ENCODE measurements around the gene BICD1.

DNA sequence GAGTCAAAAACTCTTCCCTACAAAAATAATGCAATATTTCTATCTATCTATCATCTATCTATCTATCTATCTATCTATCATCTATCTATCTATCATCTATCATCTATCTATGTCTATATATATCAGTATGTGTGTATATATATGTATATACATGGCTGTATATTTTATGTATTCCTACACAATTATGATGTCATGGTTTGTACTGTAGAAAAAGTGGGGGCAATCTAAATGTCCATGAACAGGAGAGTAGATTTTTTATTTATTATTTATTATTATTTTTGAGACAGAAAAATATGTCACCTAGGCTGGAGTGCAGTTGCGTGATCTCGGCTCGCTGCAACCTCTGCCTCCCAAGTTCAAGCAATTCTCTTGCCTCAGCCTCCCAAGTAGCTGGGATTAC is 45.6 kb upstream of the BICD1 start:
- TF ChIP-seq, protein P1, sequence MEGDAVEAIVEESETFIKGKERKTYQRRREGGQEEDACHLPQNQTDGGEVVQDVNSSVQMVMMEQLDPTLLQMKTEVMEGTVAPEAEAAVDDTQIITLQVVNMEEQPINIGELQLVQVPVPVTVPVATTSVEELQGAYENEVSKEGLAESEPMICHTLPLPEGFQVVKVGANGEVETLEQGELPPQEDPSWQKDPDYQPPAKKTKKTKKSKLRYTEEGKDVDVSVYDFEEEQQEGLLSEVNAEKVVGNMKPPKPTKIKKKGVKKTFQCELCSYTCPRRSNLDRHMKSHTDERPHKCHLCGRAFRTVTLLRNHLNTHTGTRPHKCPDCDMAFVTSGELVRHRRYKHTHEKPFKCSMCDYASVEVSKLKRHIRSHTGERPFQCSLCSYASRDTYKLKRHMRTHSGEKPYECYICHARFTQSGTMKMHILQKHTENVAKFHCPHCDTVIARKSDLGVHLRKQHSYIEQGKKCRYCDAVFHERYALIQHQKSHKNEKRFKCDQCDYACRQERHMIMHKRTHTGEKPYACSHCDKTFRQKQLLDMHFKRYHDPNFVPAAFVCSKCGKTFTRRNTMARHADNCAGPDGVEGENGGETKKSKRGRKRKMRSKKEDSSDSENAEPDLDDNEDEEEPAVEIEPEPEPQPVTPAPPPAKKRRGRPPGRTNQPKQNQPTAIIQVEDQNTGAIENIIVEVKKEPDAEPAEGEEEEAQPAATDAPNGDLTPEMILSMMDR (IDR thresholded peaks at IDR 0.05; ENCODE audit: low read depth, low read length, missing input control), result no peak
- TF ChIP-seq JUND (IDR thresholded peaks at IDR 0.05) (no peak), SP1 (IDR thresholded peaks at IDR 0.05) (no peak), RAD21 (IDR thresholded peaks at IDR 0.05) (no peak), YY1 (IDR thresholded peaks at IDR 0.05) (no peak), NR2F2 (IDR thresholded peaks at IDR 0.05) (no peak), TAF1 (conservative IDR thresholded peaks at IDR 0.05) (no peak), FOXA1 (IDR thresholded peaks at IDR 0.05) (no peak), HNF4A (conservative IDR thresholded peaks at IDR 0.05) (no peak), GABPA (IDR thresholded peaks at IDR 0.05 in 1 of 2, conservative IDR thresholded peaks at IDR 0.05 in 1 of 2) (no peak)
- TF ChIP-seq, protein P2, sequence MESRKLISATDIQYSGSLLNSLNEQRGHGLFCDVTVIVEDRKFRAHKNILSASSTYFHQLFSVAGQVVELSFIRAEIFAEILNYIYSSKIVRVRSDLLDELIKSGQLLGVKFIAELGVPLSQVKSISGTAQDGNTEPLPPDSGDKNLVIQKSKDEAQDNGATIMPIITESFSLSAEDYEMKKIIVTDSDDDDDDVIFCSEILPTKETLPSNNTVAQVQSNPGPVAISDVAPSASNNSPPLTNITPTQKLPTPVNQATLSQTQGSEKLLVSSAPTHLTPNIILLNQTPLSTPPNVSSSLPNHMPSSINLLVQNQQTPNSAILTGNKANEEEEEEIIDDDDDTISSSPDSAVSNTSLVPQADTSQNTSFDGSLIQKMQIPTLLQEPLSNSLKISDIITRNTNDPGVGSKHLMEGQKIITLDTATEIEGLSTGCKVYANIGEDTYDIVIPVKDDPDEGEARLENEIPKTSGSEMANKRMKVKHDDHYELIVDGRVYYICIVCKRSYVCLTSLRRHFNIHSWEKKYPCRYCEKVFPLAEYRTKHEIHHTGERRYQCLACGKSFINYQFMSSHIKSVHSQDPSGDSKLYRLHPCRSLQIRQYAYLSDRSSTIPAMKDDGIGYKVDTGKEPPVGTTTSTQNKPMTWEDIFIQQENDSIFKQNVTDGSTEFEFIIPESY (IDR thresholded peaks at IDR 0.05), result no peak
- TF ChIP-seq, protein P3, sequence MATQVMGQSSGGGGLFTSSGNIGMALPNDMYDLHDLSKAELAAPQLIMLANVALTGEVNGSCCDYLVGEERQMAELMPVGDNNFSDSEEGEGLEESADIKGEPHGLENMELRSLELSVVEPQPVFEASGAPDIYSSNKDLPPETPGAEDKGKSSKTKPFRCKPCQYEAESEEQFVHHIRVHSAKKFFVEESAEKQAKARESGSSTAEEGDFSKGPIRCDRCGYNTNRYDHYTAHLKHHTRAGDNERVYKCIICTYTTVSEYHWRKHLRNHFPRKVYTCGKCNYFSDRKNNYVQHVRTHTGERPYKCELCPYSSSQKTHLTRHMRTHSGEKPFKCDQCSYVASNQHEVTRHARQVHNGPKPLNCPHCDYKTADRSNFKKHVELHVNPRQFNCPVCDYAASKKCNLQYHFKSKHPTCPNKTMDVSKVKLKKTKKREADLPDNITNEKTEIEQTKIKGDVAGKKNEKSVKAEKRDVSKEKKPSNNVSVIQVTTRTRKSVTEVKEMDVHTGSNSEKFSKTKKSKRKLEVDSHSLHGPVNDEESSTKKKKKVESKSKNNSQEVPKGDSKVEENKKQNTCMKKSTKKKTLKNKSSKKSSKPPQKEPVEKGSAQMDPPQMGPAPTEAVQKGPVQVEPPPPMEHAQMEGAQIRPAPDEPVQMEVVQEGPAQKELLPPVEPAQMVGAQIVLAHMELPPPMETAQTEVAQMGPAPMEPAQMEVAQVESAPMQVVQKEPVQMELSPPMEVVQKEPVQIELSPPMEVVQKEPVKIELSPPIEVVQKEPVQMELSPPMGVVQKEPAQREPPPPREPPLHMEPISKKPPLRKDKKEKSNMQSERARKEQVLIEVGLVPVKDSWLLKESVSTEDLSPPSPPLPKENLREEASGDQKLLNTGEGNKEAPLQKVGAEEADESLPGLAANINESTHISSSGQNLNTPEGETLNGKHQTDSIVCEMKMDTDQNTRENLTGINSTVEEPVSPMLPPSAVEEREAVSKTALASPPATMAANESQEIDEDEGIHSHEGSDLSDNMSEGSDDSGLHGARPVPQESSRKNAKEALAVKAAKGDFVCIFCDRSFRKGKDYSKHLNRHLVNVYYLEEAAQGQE (IDR thresholded peaks at IDR 0.05), result no peak
- TF ChIP-seq, protein P4, sequence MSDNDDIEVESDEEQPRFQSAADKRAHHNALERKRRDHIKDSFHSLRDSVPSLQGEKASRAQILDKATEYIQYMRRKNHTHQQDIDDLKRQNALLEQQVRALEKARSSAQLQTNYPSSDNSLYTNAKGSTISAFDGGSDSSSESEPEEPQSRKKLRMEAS (IDR thresholded peaks at IDR 0.05), result no peak
- TF ChIP-seq, protein P5, sequence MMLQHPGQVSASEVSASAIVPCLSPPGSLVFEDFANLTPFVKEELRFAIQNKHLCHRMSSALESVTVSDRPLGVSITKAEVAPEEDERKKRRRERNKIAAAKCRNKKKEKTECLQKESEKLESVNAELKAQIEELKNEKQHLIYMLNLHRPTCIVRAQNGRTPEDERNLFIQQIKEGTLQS (IDR thresholded peaks at IDR 0.05), result no peak
